Glomerular endothelial cell (primary cell): ENCODE measurements around the gene COL5A2. TPM values are rescaled to one million over a fixed set of nuclear protein-coding genes. Genes with fewer than 3 reads are reported as not detected.

ENCODE experiments used
- DNase-seq: peaks from one replicate; pipeline ENCODE4 v3.0.0-alpha.2; 2011; ENCODE audit warnings: low read depth, low spot score; ENCODE audit errors: extremely low read depth
- total RNA-seq: library from RNA; depleted of rRNA; stranded (reverse); fragments of >200 nt; gene quantifications from 2 replicates; pipeline ENCODE4 v1.2.3, GENCODE V29; 2015

The COL5A2 gene
- total RNA-seq, 1 donor from 2014 or later = 229 TPM

GRCh38 chr2:189012351-189012750 is 167.2 kb downstream of the COL5A2 start:
- DNase-seq = no peak

GRCh38 chr2:189010536-189010935 is 169.0 kb downstream of the COL5A2 start:
- DNase-seq = no peak

- no peak for DNase-seq
Observed at GRCh38 chr2:189008555-189009262, 170.9 kb downstream of the COL5A2 start.

GRCh38 chr2:189002079-189002478 is 177.5 kb downstream of the COL5A2 start:
- no peak for DNase-seq

GRCh38 chr2:189000221-189000620 is 179.3 kb downstream of the COL5A2 start:
- no peak for DNase-seq

- no peak for DNase-seq
Observed at GRCh38 chr2:188997263-188997662, 182.3 kb downstream of the COL5A2 start.

- no peak for DNase-seq
Observed at GRCh38 chr2:188993247-188993646, 186.3 kb downstream of the COL5A2 start.

GRCh38 chr2:188986839-188987238 is 192.7 kb downstream of the COL5A2 start:
- no peak for DNase-seq

- no peak for DNase-seq
Observed at GRCh38 chr2:188984680-188985079, 194.9 kb downstream of the COL5A2 start.

- DNase-seq = no peak
Observed at GRCh38 chr2:188984065-188984491, 195.5 kb downstream of the COL5A2 start.

- DNase-seq = no peak
Observed at GRCh38 chr2:188983427-188984064, 196.0 kb downstream of the COL5A2 start.

Other genes with a start within 250 kb of the COL5A2 start
- 7.5 and 54.2 TPM in 2 replicates for gene COL3A1, start 205.4 kb downstream of the COL5A2 start, total RNA-seq